ENCODE measurements around the gene GABARAP. TPM values are rescaled to one million over a fixed set of nuclear protein-coding genes. Genes with fewer than 3 reads are reported as not detected.

The GABARAP gene
- total and polyA plus RNA-seq, 2 of the 4 experiments (the other 2 are of a cell fraction) = 77.8 to 780 TPM

GRCh38 chr17:7242717-7243452 is 636 bp upstream of the GABARAP start:
- H2AFZ ChIP-seq (replicated peaks; ENCODE audit: low read length, poor library complexity) = peak overlapping the region; percentile 90
- peak overlapping the region; percentile 99 for H3K18ac ChIP-seq (ENCODE audit: low read depth, low read length)
- peak overlapping the region; percentile 99 for H3K4ac ChIP-seq (ENCODE audit: low read depth, low read length)
- peak overlapping the region; percentile 92 for H2AK9ac ChIP-seq (replicated peaks; ENCODE audit: low read depth, low read length, poor library complexity)
- H3K23ac ChIP-seq (ENCODE audit: low read depth, low read length) = peak overlapping the region; percentile 99
- peak overlapping the region; percentile 77 for H2AK5ac ChIP-seq (ENCODE audit: low read depth, low read length)
- H3K4me2 ChIP-seq (ENCODE audit: low read depth, low read length) = peak overlapping the region; percentile 95
- ATAC-seq (ENCODE audit: low read depth) = peak; percentile 15
- ChIA-PET CTCF (no interaction called here), POLR2A (ENCODE audit: unreplicated experiment) (interaction anchor here (1.1 to 1.4 kb wide), 2 partner anchors 9 to 22 kb away, joined by 3 to 4 read pairs; partner anchors contain the start of gene CTDNEP1)
- peak overlapping the region; percentile 98 for H2BK5ac ChIP-seq (ENCODE audit: low read depth, low read length, poor library complexity, severe bottlenecking)
- peak overlapping the region; percentile 93; the same call in 1 of the 3 replicates for H2BK15ac ChIP-seq (ENCODE audit: low read depth, low read length)
- dilution Hi-C loops (cut with HindIII; ENCODE audit: low sequenced_read_pairs, unreplicated experiment) (no loop called here), intact Hi-C loops (cut with micrococcal nuclease) (no loop called here), in situ Hi-C loops (cut with MboI; ENCODE audit: low sequenced_read_pairs) (loop anchor here (25.0 kb wide), 1 partner anchor 919 kb away; the partner anchor contains the start of genes PER1 and VAMP2)
- H3K27me3 ChIP-seq (ENCODE audit: control insufficient read depth, insufficient read depth, low read length) = no peaks in the 10 kb centered on the region
- H3K27ac ChIP-seq (ENCODE audit: insufficient read depth, low read length) = peak overlapping the region; percentile 90
- peak overlapping the region; percentile 97 for H2BK120ac ChIP-seq (ENCODE audit: low read depth, low read length)
- H3K9me3 ChIP-seq (ENCODE audit: control insufficient read depth, insufficient read depth, low read length) = no peaks in the 10 kb centered on the region
- 0% methylated on average over 40 of the region's 49 CpGs; no CpG with 5 or more reads in 1 of the 2 experiments for WGBS, 2 experiments (ENCODE audit: extremely low coverage in 2 of 2, insufficient read length in 1 of 2)
- TF ChIP-seq CEBPB (IDR thresholded peaks at IDR 0.05; ENCODE audit: low read depth, low read length) (no peak), MAFK (IDR thresholded peaks at IDR 0.05; ENCODE audit: low read depth, low read length) (no peak), FOS (IDR thresholded peaks at IDR 0.05; ENCODE audit: low read depth, low read length) (peak; percentile 34; the same call in 1 of the 2 replicates), MXI1 (IDR thresholded peaks at IDR 0.05; ENCODE audit: borderline replicate concordance, low read depth, low read length) (peak; percentile 82; the same call in 1 of the 2 replicates), BHLHE40 (IDR thresholded peaks at IDR 0.05; ENCODE audit: low read depth, low read length) (peak; percentile 92), USF2 (IDR thresholded peaks at IDR 0.05; ENCODE audit: low read depth, low read length) (peak; percentile 99), MAZ (IDR thresholded peaks at IDR 0.05; ENCODE audit: borderline replicate concordance, low read depth, low read length) (peak; percentile 89)
- no peaks in the 10 kb centered on the region for H3K9me1 ChIP-seq (ENCODE audit: insufficient read depth, low read length)
- H3K56ac ChIP-seq (ENCODE audit: extremely low read depth, insufficient read depth, low read length) = peak overlapping the region; percentile 99
- H3K14ac ChIP-seq (replicated peaks; ENCODE audit: low read depth, low read length) = peak overlapping the region; percentile 100
- H4K5ac ChIP-seq (ENCODE audit: low read depth, low read length) = peak overlapping the region; percentile 98
- peaks cover 7% of the 10 kb centered on the region; the same call in 1 of the 2 replicates for H4K20me1 ChIP-seq (ENCODE audit: insufficient read depth, low read length)
- peak overlapping the region; percentile 90 for H3K4me3 ChIP-seq (ENCODE audit: insufficient read depth, low read depth, low read length)
- BruUV-seq (replicated peaks) = no TSS peak
- peaks cover 13 to 49% of the 10 kb centered on the region in 2 experiments for H3K79me1 ChIP-seq (ENCODE audit: low read depth in 1 of 2, low read length in 2 of 2)
- H3K36me3 ChIP-seq (ENCODE audit: control insufficient read depth, insufficient read depth, low read length) = peaks cover 28% of the 10 kb centered on the region
- peak overlapping the region; percentile 80 to 100 for H4K8ac ChIP-seq (ENCODE audit: low read depth in 2 of 2, low read length in 2 of 2)
- peak overlapping the region; percentile 92 for H3K9ac ChIP-seq (ENCODE audit: low read depth, low read length)
- DNase-seq = peak; percentile 95
- peaks cover 8% of the 10 kb centered on the region for H3K4me1 ChIP-seq (ENCODE audit: control insufficient read depth, insufficient read depth, low read length)
- H4K91ac ChIP-seq (ENCODE audit: insufficient read depth, low read depth, low read length) = peak overlapping the region; percentile 98
- peak overlapping the region; percentile 75 for H2BK20ac ChIP-seq (ENCODE audit: low read depth, low read length)

All from IMR-90 (cell line).